Activated CD8-positive, alpha-beta T cell treated with anti-CD3 and anti-CD28 coated beads for 36 hours (primary cell): ENCODE data around the gene PRDM16. TPM values are rescaled to one million over a fixed set of nuclear protein-coding genes. Genes with fewer than 3 reads are reported as not detected.

Experiments used
- ATAC-seq: fragments of 200-7000 bp; cut with Tn5 transposase; one replicate; pipeline ENCODE4 v1.10.0; 2021; ENCODE audit warnings: mild to moderate bottlenecking, moderate library complexity
- CTCF ChIA-PET: fragments of 350-600 bp; sonication (Branson Sonifier 250); formaldehyde crosslinking; loops from one replicate; lab custom pipeline; 2021; ENCODE audit warnings: antibody characterized with exemption; lab: Charles Lee
- POLR2A ChIA-PET: fragments of 350-600 bp; sonication (Branson Sonifier 250); formaldehyde crosslinking; loops from one replicate; lab custom pipeline; 2021; ENCODE audit warnings: antibody characterized with exemption; lab: Charles Lee
- DNase-seq: peaks from one replicate; pipeline ENCODE4 v3.0.0-alpha.2; 2020
- H3K27ac Mint-ChIP-seq: one replicate; pipeline ENCODE4 v1.8.0; 2021; ENCODE audit warnings: mild to moderate bottlenecking, mixed read lengths
- H3K27me3 Mint-ChIP-seq: one replicate; pipeline ENCODE4 v1.8.0; 2021; ENCODE audit warnings: mixed read lengths
- H3K36me3 Mint-ChIP-seq: one replicate; pipeline ENCODE4 v1.8.0; 2021; ENCODE audit warnings: low read depth, mixed read lengths
- H3K4me1 Mint-ChIP-seq: one replicate; pipeline ENCODE4 v1.8.0; 2021; ENCODE audit warnings: low read depth, mixed read lengths
- H3K4me3 Mint-ChIP-seq: one replicate; pipeline ENCODE4 v1.8.0; 2021; ENCODE audit warnings: mild to moderate bottlenecking, moderate library complexity, mixed read lengths
- H3K9me3 Mint-ChIP-seq: one replicate; pipeline ENCODE4 v1.8.0; 2021; ENCODE audit warnings: mixed read lengths
- CTCF ChIP-seq: fragments of 200-600 bp; IDR thresholded peaks from one replicate; pipeline ENCODE4 v1.8.0; 2022; ENCODE audit warnings: antibody characterized with exemption, mild to moderate bottlenecking
- intact Hi-C: fragments of 100-400 bp; cut with micrococcal nuclease; formaldehyde crosslinking; loops from one replicate; pipeline ENCODE4 v1.10.0; 2022
- total RNA-seq, 2 experiments: library from RNA; stranded (reverse); gene quantifications; one replicate each; pipeline ENCODE4 v1.2.3, GENCODE V29; 2021

The PRDM16 gene
- total RNA-seq, 2 experiments from 2014 or later = 0.29 to 0.49 TPM

GRCh38 chr1:3307359-3307758, 238.4 kb downstream of the PRDM16 start:
- H3K27me3 Mint-ChIP-seq = peaks cover 9% of the 10 kb centered on the region
- ChIA-PET CTCF (no interaction called here), POLR2A (no interaction called here)
- TF ChIP-seq CTCF = no peak
- no peaks in the 10 kb centered on the region for H3K9me3 Mint-ChIP-seq
- intact Hi-C loops = no loop called here
- no peak overlapping the region for H3K27ac Mint-ChIP-seq
- no peak for DNase-seq
- H3K4me3 Mint-ChIP-seq = no peak overlapping the region
- H3K4me1 Mint-ChIP-seq = no peaks in the 10 kb centered on the region
- no peak for ATAC-seq
- no peaks in the 10 kb centered on the region for H3K36me3 Mint-ChIP-seq

DNA sequence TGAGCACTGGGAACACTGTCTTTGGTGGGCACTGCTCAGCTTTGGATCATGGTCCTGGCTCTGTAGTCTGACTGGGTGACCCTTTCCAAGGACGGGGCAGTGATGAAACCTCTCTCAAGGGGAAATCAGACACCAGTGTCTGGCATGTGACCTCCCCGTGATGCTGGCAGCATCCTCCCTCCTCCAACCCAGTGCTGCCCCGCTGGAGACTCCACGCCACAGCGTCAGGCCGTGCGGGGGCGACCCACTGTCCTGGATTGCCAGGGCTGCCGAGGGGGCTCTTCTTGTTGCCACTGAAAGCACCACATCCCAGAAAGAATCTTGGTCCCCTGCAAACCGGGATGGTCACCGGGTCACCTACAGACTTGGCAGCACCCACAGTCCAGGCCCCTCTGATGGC, 239.1 kb downstream of the PRDM16 start:
- no peaks in the 10 kb centered on the region for H3K9me3 Mint-ChIP-seq
- DNase-seq = no peak
- ChIA-PET CTCF (no interaction called here), POLR2A (no interaction called here)
- intact Hi-C loops = no loop called here
- ATAC-seq = no peak
- H3K27ac Mint-ChIP-seq = no peak overlapping the region
- H3K27me3 Mint-ChIP-seq = peaks cover 15% of the 10 kb centered on the region
- H3K36me3 Mint-ChIP-seq = no peaks in the 10 kb centered on the region
- H3K4me1 Mint-ChIP-seq = peaks cover 5% of the 10 kb centered on the region
- H3K4me3 Mint-ChIP-seq = no peak overlapping the region
- TF ChIP-seq CTCF = no peak

- no peak for TF ChIP-seq CTCF
- Mint-ChIP-seq H3K4me1 (peaks cover 9% of the 10 kb centered on the region), H3K27ac (no peak overlapping the region), H3K27me3 (peaks cover 19% of the 10 kb centered on the region), H3K4me3 (no peak overlapping the region), H3K36me3 (no peaks in the 10 kb centered on the region), H3K9me3 (no peaks in the 10 kb centered on the region)
- intact Hi-C loops = no loop called here
- DNase-seq (no peak), ATAC-seq (no peak)
- ChIA-PET POLR2A (no interaction called here), CTCF (no interaction called here)
Observed at GRCh38 chr1:3310718-3311400, 241.9 kb downstream of the PRDM16 start.

DNA sequence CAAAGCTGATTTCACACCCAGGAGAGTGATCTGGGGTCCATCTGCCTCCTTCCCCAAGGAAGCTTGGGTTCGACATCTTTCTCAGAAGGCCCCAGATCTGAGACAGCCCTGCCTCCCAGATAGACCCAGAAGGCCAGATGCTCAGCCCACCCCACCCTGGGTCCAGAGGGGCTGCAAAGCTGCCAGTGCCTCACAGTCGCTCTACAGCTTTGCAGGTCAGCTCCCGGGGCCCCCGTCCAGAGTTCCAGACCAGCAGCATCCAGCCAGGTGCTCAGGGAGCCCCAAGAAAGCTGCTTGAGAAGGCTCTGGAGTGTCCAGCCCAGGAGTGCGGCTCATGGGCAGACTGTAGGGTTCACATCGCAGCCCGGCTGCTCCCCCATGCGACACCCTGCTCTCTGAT, 242.7 kb downstream of the PRDM16 start:
- CTCF ChIA-PET = no interaction called here
- Mint-ChIP-seq H3K27me3 (peaks cover 17% of the 10 kb centered on the region), H3K4me3 (no peak overlapping the region), H3K27ac (no peak overlapping the region), H3K9me3 (peaks cover 5% of the 10 kb centered on the region), H3K4me1 (peaks cover 14% of the 10 kb centered on the region), H3K36me3 (no peaks in the 10 kb centered on the region)
- POLR2A ChIA-PET = interaction anchor here (1.0 kb wide), 1 partner anchor 13 kb away, joined by 4 read pairs; no protein-coding TSS in a partner anchor
- DNase-seq (no peak), ATAC-seq (no peak)
- no peak for TF ChIP-seq CTCF
- intact Hi-C loops = no loop called here

DNA sequence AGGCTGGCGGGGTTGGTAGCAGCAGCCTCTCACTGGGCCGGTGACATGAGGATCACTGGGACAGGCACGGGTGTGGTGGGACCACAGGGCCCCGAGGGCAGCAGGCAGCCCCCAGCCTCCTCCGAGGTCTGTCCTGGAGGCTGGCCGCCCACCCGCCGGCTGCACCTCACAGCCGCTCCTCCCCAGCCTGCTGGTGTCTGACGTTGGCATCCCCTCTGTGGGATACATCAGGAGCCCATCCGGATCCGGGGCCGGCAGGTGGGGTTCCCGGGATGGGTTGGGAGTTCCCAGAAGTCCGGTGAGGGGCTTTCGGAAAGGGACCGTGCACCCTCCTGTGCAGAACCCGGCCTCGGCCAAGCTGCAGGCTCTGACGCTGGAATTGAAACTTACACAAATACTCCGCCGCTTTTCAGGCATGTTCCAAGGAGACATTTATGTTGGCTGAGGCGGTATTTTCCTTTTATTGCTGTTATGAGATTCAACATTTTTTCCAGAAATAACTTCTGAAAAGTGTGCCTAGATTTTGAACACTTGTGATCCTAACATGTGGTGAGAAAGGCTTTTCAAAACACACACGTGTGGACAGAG, 243.4 kb downstream of the PRDM16 start:
- no peak overlapping the region for H3K4me3 Mint-ChIP-seq
- ATAC-seq (no peak), DNase-seq (no peak)
- no peak for TF ChIP-seq CTCF
- peaks cover 6% of the 10 kb centered on the region for H3K9me3 Mint-ChIP-seq
- no peaks in the 10 kb centered on the region for H3K36me3 Mint-ChIP-seq
- no peak overlapping the region for H3K27ac Mint-ChIP-seq
- H3K4me1 Mint-ChIP-seq = peaks cover 19% of the 10 kb centered on the region
- intact Hi-C loops = no loop called here
- CTCF ChIA-PET = no interaction called here
- H3K27me3 Mint-ChIP-seq = peaks cover 17% of the 10 kb centered on the region
- POLR2A ChIA-PET = interaction anchor here (1.0 kb wide), 1 partner anchor 13 kb away, joined by 4 read pairs; no protein-coding TSS in a partner anchor
